ENCODE data around the gene CHN2.

The CHN2 gene

GRCh38 chr7:29430279-29430949, 235.8 kb downstream of the CHN2 start:
- no peak for DNase-seq (ENCODE audit: low read depth, low spot score)

GRCh38 chr7:29431686-29432085, 237.1 kb downstream of the CHN2 start:
- DNase-seq (ENCODE audit: low read depth, low spot score), result no peak

GRCh38 chr7:29432721-29433120, 238.1 kb downstream of the CHN2 start:
- DNase-seq (ENCODE audit: low read depth, low spot score), result no peak

- DNase-seq (ENCODE audit: low read depth, low spot score), result no peak
Measured at GRCh38 chr7:29434380-29434768, 239.8 kb downstream of the CHN2 start.

GRCh38 chr7:29435167-29435566, 240.6 kb downstream of the CHN2 start:
- DNase-seq (ENCODE audit: low read depth, low spot score), result no peak

GRCh38 chr7:29435902-29436301, 241.3 kb downstream of the CHN2 start:
- no peak for DNase-seq (ENCODE audit: low read depth, low spot score)

GRCh38 chr7:29442146-29442545, 247.6 kb downstream of the CHN2 start:
- no peak for DNase-seq (ENCODE audit: low read depth, low spot score)

- DNase-seq (ENCODE audit: low read depth, low spot score), result no peak
Measured at GRCh38 chr7:29443552-29443951, 249.0 kb downstream of the CHN2 start.

GRCh38 chr7:29444267-29444666, 249.7 kb downstream of the CHN2 start:
- no peak for DNase-seq (ENCODE audit: low read depth, low spot score)

GRCh38 chr7:29445736-29446135, 251.2 kb downstream of the CHN2 start:
- no peak for DNase-seq (ENCODE audit: low read depth, low spot score)

- DNase-seq (ENCODE audit: low read depth, low spot score), result no peak
Measured at GRCh38 chr7:29447828-29448227, 253.3 kb downstream of the CHN2 start.

GRCh38 chr7:29449569-29450260, 255.1 kb downstream of the CHN2 start:
- DNase-seq (ENCODE audit: low read depth, low spot score), result no peak

- DNase-seq (ENCODE audit: low read depth, low spot score), result no peak
Measured at GRCh38 chr7:29453021-29453420, 258.4 kb downstream of the CHN2 start.

- DNase-seq (ENCODE audit: low read depth, low spot score), result no peak
Measured at GRCh38 chr7:29454464-29454863, 259.9 kb downstream of the CHN2 start.

GRCh38 chr7:29454899-29455451, 260.4 kb downstream of the CHN2 start:
- no peak for DNase-seq (ENCODE audit: low read depth, low spot score)

GRCh38 chr7:29457141-29457561, 262.6 kb downstream of the CHN2 start:
- DNase-seq (ENCODE audit: low read depth, low spot score), result no peak

GRCh38 chr7:29457565-29458011, 263.0 kb downstream of the CHN2 start:
- DNase-seq (ENCODE audit: low read depth, low spot score), result no peak

- no peak for DNase-seq (ENCODE audit: low read depth, low spot score)
Measured at GRCh38 chr7:29458933-29459332, 264.4 kb downstream of the CHN2 start.

- DNase-seq (ENCODE audit: low read depth, low spot score), result no peak
Measured at GRCh38 chr7:29459589-29459988, 265.0 kb downstream of the CHN2 start.

GRCh38 chr7:29461996-29462395, 267.4 kb downstream of the CHN2 start:
- no peak for DNase-seq (ENCODE audit: low read depth, low spot score)

- DNase-seq (ENCODE audit: low read depth, low spot score), result no peak
Measured at GRCh38 chr7:29463504-29464158, 269.1 kb downstream of the CHN2 start.

GRCh38 chr7:29464753-29465152, 270.2 kb downstream of the CHN2 start:
- no peak for DNase-seq (ENCODE audit: low read depth, low spot score)

Measured in smooth muscle cell of the brain vasculature (primary cell).